Fibroblast of skin of right biceps (primary cell): Measurements from ENCODE around the gene LRFN5.
"Not testable (repeated sequence)": the region's sequence is repeated elsewhere in the genome, so short reads cannot be mapped to it uniquely, and the experiment has no call there.

Source experiments
- DNase-seq: peaks from one replicate; pipeline ENCODE4 v3.0.0-alpha.2; 2013

The LRFN5 gene

DNA sequence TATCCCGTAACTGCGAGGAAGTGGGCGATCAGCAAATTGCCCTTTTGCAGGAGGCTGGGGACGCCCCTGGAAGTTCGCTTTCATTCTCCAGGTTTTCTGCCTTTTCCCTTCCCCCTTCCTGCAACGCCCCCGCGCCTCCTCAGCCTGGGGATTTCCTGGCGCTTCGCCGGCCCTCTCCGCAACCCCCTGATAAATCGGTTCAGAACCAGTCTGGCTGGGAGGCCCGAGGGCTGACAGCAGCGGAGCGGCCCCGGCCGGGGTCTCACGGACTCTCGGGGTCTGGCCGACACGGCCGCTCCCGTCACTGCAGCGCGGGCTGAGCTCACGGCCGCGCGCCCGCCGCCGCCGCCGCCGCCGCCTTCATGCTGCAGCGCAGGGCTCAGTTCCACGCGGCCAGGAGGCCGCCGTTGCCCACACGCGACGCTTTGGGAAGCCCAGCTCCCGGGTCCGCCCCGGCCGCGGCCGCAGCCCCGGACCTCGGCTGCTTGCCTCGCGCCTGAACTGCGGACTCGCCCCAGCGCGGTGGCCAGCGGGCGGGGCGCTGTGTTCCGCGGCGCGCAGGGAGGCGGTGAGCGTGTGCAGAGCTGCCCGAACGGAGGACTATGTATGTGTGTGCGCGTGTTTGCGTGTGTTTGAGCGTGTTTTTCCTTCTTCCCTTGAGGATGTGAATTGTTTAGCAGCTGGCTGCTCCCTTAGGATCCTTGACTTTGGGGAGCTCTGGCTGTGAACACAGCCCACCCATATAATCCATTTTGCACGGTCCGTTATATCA is at the start of gene LRFN5:
Gene LRFN5, plus strand, starts transcription at position 345 of the 772 bp plus-strand sequence.
- DNase-seq: peak; percentile 53

DNA sequence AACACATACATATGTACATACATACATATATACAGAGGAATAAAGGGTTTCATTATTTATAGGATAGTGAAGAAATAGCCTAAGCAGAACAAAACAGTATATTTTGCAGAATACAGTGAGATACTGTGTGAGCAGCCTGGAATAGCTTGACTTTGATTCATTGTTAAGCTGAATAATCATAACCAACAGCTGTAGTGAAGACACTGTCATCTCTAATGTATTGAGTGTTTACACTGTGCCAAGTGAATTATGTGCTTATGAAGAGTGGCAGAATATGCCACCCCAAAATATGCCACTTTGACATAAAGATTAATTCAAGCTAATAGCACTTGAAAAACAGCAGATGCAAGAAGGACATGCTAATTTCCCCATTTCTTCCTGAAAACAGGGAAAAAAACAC is 48.2 kb upstream of the LRFN5 start:
- DNase-seq: no peak

DNA sequence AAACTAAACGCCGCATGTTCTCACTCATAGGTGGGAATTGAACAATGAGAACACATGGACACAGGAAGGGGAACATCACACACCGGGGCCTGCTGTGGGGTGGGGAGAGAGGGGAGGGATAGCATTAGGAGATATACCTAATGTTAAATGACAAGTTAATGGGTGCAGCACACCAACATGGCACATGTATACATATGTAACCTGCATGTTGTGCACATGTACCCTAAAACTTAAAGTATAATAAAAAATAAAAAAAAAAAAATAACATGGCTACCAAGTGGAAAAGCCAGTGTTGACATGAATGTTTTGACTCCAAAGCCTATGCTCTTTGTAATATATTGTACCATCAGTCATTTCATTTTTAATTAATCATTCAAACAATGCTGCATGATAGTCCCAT is 39.8 kb upstream of the LRFN5 start:
- DNase-seq: not testable (repeated sequence)

DNA sequence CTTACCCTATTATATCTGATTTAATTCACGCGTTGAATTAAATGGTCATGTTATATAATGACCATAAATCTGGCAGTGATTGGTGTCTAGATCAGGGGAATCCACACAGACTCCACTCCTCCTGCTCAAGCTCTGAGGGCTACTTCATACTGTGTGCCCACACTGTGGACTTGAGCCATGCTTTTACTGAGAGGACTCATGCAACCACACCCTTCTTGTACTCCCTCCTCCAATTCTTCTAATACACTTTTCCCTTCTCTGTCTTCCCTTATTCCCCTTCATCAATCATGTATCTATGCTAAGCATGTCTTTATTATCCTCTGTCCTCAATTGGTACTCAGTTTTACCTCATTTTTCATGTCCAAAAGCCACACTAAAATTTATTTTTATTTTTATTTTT is 37.7 kb upstream of the LRFN5 start:
- no peak for DNase-seq

DNA sequence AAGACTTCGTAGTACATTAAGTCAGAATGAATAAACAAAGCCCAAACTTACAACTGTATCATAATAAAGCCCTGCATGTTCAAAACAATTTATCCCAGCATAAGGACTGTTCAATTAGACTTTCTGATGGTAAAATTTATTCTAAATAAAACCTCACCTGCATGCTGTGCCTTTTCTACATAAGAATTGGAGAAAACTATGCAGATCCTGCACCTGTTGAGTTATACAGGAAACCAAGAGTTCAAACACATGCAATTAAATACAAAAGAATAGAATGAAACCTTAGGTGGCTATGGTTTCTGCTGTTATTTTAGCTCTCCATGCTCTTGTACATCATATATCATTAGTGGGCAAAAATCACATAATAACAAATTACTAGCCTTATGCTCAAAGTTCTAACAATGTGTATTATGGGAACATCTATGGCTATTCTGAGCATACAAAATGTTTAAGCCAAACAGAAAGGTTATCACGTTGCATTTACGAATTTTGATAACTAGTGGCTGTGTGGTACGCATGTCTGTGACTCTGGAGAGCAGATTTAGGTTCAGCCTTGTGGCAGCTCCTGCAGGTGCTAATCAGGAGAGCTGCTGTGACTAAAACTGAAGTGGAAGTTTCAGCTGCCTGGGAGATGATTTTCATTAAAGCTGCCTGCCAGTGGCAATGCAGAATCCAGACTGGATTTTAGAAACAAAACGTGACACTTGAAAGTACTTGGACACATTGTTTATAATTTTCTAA is 36.1 kb upstream of the LRFN5 start:
- no peak for DNase-seq

DNA sequence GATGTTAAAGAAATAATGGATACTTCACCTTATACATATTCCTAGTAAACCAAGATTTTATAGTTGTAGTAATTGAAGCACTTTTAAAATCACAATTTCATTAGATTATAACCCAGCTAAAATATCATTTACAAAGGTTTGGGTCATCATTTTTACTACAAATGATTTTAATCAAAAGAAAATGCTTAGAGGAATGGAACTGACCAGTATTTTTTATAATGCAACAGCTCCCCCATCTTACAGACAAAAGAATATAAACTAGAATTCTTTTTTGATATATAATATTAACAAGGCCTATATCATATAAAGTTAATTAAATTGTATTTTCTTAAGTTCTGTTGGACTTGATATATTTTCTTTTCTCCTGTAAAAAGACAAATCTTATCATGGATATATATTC is 20.4 kb upstream of the LRFN5 start:
- DNase-seq: no peak

DNA sequence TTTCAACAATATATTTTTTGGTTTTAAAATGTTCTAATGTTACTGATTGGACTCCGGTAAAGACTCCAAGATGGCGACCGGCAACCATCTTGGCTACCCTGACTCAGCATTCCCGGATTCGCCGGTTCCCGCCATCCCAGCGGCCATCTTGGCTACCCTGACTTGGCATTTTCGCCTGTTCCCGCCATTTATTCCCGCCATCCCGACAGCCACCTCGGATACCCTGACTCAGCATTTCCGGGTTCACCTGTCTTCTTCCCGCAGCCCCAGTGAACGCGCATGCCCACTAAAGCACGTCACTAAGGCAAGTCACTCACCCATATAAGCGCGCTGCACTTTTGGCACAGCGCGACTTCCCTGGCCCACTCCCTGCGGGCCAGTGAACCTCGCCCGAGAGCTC is 9.0 kb upstream of the LRFN5 start:
- no peak for DNase-seq

DNA sequence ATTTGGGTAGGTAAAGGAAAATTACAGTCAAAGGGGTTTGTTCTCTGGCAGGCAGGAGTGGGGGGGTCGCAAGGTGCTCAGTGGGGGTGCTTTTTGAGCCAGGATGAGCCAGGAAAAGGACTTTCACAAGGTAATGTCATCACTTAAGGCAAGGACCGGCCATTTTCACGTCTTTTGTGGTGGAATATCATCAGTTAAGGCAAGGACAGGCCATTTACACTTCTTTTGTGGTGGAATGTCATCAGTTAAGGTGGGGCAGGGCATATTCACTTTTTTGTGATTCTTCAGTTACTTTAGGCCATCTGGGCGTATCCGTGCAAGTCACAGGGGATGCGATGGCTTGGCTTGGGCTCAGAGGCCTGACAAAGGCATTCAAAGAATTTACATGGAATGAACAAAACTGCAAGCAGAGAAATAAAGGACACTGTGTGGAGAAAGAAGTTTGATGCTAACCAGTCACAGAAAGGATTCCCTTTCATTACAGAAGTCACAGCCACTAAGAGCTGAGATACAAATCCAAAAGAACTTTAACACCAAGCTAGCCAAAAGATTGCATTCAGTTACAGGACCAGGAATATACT is 6.8 kb upstream of the LRFN5 start:
- peak; percentile 31 for DNase-seq

DNA sequence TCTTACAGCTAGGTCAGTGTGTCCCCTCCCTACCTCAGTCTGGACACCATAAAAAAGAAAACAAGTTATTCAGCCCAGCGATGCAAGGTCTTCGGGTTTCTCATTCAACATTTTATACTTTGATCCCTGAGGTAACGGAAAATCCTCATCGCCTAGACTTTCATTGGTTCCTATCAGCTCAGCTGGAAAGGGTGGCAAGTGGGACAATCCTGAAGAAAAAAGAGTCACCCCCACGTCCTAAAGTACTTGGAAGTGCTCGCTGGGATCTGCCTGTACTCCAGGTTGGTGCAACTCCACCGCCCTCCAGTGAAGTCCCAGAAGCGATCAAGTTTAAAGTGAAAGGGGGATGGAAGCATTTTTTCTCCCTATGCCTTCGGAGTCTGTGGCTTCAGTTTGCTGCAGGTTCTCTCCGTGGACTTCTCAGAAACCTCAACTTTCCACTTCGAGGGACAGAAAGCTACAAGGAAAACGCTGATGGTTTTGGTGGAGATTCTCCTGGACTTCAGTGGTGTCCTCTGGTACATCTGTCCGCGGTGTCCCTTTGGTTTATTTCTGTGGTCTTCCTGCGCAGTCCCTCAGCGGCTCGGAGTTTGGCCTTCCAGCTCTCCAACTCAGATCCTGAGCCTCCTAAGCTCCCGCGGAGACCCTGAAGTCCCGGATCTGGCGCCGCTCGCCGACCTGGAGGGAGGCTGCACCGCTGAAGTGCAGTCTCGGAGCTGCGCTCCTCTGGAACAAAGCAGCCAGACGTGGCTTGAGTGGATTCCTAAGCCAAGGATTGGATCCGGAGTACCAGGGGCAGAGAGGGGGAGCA is 1.8 kb upstream of the LRFN5 start:
- peak; percentile 87 for DNase-seq

DNA sequence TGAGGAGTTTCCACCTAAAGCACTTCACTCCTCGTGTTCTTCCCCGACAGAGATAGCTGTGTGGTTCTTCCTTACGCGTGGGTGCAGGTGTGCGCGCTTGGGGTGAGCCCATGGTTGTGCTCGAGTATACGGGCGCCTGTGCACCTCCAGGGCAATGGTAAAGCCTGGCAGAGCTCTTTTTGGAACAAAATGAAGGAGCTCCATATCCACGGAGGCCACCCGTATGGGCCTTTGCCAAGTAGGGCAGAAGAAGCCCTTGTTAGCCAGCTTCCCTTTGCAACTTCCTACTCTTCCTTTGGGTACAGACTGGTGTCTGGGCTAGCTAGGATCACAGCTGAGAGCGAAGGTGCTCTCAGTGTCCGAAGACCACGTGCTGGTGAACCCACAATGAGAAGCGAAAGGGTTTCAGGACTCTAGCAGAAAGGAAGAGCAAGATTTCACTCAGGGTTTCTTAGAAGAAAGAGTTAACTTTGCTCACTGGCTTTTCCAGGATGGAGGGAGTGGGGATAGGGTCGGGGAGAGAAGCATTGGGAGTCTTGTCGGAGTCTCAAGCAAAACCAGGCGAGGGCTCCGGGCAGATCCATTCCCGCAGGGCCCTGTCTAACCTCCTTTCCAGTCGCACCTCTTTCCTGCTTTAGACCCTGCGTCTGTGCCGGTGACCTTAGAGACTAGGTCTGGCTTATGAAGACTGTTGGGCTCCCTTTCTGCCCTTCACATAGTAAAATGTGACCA is 960 bp upstream of the LRFN5 start:
- DNase-seq: peak; percentile 53

DNA sequence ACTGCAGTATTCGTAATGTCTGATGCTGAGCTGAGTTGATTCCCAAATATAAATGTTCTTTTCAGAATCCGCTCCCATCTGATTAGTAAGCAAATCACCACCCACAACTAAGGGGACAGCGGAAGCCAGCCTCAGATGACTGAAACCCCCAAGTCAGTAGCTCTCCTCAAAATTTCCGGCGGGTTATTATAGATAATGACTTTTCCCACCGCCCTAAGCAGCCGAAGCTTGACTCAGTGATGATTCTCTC is 469 bp upstream of the LRFN5 start:
- DNase-seq: no peak

DNA sequence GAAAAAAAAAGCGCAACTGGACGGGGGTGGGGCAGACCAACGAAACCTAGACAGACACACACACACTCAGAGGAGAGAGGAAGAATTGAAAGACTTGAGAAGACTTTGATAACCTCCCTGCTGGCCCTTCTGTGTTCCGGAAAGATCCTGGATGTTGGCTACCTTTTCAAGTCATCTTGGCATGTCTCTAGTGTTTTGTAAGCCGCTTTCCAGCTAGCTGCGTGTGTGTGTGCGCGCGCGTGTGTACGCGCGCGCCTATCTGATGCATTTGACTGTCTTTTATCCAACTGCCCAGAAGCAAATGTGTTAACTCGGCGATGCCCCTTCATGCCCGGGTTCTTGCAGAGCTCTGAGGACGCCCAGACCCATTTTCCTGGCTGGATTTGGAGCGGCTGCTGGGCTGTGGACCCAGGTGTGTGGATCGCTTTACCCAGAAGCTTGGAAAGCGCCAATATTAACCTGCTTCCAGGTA is 664 bp downstream of the LRFN5 start:
- DNase-seq: no peak

DNA sequence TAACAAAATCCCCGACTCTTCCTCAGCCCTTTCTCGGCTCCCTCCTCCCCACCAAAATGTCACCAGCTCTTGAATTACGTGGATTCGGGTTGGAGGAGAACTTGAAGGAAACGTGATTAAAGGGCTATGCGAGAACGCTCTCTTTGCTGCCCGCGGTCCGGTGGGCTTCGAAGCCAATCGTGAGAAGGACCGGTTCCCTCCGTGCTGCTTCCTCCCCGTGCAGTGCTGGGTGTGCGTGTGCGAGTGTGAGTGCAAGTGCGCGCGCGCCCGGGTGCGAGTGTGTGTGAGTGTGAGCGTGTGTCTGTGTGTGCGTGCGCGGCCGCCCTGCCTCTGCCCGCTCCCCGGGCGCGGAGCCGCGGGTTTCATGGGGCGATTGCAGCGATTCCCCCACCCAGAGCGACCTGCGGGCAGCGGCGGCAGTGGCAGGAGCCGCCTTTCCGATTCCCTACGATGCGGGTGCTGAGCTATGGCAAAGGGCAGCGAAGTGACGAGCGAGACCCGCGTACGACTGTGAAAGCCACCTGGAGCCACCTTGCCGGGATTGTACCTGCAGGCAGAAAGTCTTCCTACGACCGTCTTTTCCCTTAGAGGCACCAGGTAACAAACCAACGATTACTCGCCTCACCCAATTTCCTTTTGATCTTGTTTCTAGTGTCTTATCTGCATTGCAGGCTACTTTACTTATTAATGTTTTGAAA is 1.4 kb downstream of the LRFN5 start:
- no peak for DNase-seq

DNA sequence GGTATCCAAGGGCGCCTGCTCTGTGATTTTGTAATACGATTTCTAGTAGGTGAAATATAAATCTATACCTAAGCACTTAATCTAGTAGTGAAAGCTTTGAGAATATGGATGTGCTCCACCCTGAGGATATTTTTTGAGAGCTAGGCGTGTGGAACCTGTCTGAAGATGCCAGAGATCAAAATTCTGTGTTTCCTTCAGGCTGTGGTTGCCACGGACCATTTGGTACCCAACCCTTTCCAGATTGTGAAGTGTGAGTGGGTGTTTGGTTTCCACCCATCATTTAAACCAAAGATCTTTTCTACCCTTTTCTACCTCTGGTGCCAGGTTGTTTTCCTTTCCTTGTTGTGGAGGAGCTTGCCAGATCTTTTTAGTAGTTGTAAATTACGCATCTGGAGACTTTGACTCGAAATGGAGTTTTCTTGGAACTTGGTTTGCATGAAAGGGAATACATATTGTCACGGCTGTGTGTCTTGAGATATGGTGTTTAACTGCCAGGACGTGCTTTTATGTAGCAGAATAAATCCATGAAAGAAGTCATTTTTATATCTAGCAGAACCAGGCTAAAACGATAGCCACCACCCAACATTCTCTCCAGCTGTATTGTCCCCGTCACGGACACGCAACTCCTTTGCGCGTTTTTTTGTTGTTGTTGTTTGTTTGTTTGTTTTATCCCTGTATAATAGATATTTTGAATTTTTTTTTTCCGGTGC is 2.2 kb downstream of the LRFN5 start:
- DNase-seq: no peak

DNA sequence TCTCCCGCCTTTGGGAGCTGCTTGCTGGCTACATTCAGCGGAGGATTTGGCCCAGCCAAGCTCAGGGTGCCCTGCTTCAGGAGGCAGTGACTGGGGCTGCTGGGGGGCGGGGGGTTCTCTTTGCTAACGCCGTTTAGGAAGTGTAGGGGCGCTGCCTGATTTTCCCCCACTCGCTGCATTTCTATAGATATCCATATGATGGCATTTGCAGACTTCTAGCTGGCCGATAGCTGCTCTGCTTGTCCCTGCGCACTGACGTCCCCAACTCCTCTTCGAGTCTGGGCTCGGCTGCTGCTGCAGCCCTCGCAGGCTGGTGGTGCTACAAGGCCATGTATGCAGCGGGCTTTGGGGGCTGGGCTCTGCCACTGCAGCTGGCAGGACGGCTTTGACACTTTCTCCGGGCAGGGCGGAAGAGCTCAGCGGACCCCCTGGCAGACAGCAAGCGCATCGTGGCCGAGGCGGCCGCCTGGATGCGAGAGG is 3.1 kb downstream of the LRFN5 start:
- DNase-seq: peak; percentile 72

DNA sequence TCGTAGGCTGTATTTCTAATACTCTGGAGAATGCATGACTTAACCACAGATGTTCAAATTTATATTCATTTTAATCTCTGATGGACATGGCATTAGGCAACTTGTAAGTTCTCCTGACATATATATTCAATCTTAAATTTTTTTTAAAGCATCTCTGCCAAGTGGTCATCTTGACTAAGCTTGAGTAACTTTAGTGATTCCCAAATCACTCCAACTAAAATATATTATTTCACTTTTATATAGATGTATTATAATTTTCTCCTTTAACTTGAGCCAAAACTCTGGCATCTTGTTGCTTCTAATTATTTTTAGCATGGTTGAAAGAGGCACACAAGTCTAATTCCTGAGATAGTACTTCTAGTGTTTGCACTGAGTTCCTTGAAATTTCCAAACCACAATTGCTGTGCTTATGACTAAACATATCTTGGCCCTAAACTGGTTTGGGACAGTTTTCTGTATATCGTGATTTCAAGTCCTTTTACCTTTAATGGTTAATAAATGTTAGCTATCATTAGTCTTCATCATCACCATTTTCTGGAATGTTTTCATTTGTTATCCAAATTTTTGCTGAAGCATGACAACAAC is 8.4 kb downstream of the LRFN5 start:
- peak; percentile 29 for DNase-seq

DNA sequence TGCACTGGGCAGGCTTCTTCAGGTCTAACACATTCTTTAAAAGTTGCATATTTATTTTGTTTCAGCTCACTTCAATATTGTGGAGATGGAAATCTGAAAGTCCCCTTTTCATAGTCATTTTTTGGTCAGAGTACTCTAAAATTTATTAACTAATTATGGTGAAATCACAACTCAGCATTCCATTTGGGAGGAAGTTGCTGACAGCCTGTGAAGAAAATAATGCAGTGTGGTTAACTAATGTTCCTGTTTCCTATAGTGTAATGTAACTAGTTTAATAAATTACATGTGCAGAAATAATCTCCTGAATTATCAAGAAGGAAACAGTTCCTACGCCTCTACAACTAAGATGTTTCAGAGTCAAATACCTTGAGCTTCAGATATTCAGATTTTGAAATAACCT is 17.1 kb downstream of the LRFN5 start:
- DNase-seq: peak; percentile 33

DNA sequence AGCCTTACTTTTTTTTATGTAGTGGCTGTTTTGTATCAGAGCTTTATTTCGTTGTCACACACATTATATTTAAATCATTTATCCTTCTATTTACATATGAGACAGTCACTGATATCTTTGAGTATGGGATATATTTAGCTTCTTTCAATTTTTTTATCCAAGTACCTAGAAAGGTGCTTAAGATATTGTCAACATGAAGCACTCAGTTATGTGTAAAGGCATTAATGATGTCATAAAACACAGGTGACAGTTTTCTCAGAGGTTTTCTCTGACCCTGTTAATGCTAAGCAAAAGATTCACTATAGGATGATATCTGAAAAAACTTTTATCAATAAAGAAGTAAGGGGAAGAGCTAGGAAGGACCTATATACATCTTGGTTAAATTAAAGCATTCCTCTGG is 23.2 kb downstream of the LRFN5 start:
- no peak for DNase-seq

DNA sequence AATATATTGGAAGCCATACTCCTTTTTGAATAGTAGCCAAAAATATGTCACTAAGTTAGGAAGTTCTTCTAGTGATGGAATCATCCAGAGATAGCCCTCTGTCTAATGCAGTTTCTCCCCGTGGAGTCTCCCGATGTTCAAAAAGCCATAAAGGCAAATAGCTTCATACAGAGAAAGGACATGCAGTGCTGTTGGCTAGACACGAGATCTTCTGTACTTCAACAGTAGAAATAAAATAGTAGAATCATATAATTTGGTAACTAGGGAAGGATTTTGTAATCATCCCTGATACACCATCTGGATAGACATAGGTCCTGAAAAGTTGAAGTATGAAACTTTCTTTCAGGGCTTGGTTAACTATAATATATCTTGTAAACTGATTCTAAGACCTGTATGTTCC is 27.6 kb downstream of the LRFN5 start:
- no peak for DNase-seq

DNA sequence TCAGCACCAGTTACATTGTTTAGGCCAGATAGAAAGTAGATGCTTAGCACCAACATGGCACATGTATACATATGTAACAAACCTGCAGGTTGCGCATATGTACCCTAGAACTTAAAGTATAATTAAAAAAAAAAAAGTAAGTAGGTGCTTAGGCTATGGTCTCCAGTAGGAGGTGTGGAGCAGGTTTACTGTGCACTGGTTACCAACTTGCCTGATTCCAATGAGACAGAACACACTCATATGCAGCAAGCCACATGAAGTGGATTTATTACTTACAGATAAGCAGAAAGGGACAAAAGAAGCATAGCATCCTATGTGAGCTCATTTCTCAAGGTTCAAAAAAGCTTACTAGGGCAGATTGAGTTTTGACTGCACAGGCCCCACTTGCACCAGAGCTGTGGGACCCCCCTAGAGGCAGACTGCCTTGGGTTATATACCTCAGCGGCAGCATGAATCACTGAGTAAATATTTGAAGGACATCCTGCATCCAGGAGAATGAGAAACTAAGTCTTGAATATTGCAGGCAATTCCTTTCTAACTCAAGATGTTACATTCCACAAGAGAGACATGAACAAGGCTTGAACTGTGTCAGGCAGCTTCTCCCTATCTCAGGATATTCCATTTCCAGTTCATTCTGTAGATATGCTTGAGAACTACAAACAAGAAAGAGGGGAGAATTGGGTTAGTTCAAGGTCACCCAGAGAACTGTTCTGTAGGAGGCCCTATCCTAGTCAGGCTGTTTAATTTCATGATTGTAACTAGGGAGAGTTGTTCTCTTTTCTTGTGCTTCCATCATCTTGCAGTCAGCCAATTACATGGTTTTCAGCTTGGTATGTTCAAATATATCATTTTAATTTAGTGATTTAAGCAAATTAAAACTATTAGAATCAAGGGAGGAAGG is 30.1 kb downstream of the LRFN5 start:
- DNase-seq: peak; percentile 50
